IPS-NIHi11 (cell line): ENCODE results near the gene AMZ1.
"Not testable (repeated sequence)": the region's sequence is repeated elsewhere in the genome, so short reads cannot be mapped to it uniquely, and the experiment has no call there.

ENCODE experiments used
- DNase-seq: peaks from one replicate; pipeline ENCODE4 v3.0.0; 2012; ENCODE audit warnings: mixed read lengths, low spot score

The AMZ1 gene

GRCh38 chr7:2727206-2727605 is 39.2 kb downstream of the AMZ1 start:
- not testable (repeated sequence) for DNase-seq

DNA sequence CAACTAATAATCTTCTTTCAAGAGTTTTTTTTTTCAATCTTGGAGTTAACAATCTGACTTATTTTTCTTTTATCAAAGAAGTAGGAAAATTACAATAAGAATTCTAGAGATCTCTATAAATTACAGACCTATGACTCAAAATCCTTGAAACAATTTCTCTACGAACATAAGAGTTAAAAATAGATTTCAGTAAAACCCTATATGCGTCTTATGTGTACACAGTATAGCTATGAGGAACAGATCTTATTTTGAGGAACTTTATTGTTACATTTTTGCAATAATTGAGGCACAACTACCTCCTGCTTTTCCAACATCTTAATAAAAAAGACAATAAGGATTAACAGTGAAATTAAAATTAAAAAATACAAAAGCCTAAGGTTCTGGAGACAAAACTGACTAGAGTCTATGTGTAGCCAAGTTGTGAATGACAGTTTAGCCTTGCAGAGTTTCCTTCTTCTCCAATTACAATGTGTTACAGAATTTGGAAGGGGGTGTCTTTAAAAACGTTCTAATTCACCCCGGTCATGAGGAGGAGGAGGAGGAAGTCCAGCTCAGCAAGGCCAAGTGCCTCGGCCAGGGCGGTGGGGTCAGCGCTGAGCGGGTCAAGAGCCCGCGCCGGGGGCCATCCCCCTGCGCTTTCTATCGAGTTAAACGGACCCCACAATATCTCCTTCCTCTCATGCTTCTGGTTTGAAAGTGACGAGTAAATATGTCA is 40.5 kb downstream of the AMZ1 start:
- no peak for DNase-seq

DNA sequence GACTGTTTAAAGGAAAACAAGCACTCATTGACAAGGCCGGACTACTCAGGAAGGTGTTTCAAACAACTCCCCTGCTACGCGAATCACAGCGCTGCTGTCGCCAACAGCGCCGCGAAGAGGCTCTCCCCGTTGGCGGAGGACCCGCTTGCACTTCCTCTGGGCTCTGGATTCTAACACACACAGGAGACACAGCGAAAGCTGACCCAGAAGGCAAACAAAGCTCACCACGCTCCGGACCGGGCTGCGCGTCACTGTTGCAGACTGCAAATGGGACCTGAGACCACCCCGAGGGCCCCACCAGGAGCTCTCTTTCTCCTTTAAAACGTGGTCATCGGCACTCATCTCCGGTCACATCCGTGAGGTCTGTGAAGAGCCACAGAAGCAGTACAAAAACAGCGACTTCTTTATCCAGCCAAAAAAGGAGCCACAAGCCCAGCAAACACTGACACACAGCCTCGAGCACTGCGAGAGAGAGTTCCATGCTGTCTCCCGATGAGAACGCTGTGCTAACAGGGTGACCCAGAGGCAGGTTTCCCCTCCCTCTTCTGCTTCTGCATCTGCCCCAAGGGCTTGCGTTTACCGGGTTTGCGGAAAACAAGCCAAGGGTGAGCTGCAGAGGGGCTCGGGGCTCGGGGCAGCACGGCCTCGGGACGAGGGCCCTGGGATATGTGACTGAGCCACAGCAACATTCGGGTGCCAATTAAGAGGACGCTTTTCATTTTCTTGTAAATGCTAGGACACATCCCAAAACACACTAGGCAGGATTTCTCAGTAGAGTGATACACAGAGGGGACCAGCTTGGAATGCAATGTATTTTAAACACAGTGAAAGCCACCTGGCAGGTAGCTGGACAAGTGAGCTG is 41.3 kb downstream of the AMZ1 start:
- no peak for DNase-seq

GRCh38 chr7:2729893-2730716 is 42.1 kb downstream of the AMZ1 start:
- no peak for DNase-seq

DNA sequence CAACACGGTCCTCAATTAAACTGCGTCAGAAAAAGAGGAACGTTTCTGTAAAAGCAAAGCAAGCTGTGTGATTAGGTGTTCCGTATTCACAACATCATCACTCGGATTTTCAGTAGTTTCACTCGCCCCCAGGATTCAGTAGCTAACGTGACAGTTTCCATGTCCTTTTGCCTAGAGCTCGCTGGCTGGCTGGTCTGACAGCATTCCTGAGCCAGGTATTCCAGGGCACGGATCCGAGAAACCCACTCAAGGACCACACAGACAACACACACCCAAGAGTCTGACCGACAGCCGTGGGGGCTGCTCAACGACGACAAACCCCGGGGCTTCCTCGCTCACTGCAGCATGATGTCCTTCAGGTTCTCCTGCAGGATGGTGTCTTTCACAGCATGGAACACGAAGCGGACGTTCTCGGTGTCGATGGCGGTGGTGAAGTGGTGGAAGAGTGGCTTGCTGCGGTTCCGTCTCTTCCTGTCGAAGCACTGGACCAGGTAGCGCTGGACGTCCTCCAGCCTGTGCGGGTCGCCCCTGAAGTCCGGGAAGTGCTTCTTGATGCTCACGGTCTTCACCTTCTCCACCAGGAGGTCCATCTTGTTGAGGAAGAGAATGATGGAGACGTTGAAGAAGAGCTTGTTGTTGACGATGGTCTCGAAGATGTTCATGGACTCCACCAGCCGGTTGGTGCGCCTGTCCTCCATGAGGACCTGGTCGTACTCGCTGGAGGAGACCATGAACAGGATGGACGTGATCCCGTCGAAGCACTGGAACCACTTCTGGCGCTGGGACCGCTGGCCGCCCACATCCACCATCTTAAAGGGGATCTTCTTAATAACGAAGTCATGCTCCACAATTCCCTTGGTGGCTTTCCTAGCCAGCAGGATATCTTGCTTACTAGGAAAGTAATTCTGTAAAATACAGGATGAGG is 43.1 kb downstream of the AMZ1 start:
- DNase-seq, result no peak

GRCh38 chr7:2732388-2732787 is 44.4 kb downstream of the AMZ1 start:
- no peak for DNase-seq

DNA sequence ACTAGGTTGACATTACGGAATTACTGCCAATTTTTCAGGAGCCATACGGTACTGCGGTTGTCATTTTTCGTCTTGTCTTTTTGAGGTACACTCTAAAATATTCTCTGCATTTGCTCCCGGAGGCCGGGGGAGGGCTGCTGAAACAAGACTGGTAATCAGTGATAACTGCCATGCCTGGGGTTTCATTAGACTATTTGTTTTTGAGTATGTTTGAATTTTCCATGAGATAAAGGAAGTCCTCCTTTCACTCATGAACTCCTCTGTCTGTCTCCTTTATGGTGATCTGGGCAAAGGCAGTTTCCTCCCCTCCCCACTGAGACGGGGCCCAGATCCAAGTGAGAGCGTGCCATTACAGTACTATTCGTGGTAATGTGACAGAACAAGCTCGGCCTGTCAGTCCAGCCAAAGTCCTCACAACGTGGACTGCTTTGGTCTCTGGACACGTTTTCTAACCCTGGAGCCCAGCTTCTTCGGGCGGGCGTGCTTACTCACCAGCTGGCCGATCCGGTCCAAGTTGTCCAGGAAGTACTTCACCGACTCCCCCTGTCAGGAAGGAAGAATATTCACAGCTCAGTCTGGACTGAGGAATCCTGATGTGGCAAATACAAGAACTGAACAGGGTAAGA is 45.1 kb downstream of the AMZ1 start:
- DNase-seq, result no peak

DNA sequence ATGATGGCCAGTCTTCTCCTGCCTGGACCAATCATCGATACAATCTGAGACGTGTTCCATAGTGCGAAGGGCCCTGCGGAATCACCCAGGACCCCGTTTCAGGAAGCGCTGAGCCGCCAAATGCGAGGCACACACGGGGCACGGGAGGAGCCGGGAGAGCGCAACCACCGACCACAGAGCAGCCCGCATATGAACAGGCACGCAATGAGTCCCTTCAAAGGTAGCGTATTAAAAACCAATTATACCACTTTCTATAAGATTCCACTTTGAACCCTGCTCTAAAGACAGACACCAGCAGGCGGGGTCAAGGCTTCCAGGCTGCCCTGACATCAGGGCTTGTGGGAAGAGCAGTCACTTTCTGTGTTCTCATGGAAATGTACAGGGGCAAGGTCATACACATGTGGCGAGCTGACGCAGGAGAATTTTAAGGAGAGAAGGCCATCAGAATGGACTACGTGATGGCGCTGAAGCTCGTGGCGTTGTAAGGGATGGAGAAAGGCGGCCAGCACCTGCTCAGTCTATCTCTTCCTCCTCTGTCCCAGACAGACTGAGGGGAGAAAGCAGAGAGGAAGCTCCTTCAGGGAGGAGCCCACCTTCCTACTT is 46.2 kb downstream of the AMZ1 start:
- no peak for DNase-seq

GRCh38 chr7:2734751-2735571 is 47.0 kb downstream of the AMZ1 start:
- DNase-seq, result no peak

- DNase-seq, result no peak
Observed at GRCh38 chr7:2735744-2736143, 47.7 kb downstream of the AMZ1 start.

DNA sequence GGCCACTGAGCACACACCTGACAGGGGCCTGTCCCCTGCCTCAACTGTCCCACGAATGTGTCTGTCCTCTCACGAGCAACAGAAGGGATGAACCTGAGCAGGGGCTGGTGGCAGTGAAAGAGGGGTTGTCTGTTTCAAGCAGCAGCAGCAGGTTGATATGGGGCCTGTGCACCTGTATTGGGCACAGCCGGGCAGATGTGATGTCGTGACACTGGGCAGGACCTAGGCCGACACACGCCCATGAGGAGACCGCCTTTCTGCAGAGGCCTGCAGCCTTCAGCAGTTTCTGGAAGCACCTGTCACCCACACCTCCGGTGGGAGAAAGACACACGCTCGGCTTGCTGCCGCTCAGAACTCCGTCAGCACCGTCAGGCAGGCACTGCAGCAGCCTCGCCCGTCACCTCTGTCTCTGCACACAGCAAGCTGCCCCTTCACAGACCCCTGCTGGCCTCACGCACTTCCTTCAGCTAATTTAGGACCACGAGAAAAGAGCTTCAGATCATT is 48.5 kb downstream of the AMZ1 start:
- DNase-seq, result no peak

- not testable (repeated sequence) for DNase-seq
Observed at GRCh38 chr7:2737005-2737743, 49.2 kb downstream of the AMZ1 start.

DNA sequence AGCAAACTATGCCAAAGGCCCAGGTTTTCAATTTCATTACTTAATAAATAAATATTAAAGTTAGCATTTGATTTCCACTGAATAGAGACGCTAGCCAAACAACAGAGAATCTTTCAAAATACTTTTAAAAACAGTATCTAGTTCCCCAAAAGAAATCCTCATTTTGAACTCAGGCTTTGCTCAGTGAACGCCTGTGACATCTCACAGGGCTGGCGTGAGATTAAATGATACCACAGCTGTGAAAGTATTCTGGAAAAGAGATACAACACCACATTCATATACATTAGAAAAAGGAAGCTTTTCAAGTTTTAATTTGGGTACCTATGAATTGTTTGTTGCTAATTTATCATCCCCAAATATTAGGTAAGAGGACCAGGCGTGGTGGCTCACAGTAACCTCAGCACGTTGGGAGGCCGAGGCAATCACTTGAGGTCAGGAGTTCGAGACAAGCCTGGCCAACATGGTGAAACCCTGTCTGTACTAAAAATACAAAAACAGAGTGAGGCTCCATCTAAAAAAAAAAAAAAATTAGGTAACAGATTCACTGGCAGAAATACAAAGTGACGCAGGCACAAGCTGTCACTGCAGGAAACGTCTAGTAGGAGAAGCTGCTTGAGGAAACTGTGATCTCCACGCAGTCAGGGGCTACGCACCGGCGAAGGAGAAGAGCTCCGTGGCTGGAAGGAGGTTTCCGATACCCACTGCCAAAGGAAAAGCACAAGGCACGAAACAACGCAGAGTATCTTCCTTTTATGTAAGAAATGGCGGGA is 50.0 kb downstream of the AMZ1 start:
- no peak for DNase-seq

- DNase-seq, result no peak
Observed at GRCh38 chr7:2738766-2739549, 51.0 kb downstream of the AMZ1 start.

DNA sequence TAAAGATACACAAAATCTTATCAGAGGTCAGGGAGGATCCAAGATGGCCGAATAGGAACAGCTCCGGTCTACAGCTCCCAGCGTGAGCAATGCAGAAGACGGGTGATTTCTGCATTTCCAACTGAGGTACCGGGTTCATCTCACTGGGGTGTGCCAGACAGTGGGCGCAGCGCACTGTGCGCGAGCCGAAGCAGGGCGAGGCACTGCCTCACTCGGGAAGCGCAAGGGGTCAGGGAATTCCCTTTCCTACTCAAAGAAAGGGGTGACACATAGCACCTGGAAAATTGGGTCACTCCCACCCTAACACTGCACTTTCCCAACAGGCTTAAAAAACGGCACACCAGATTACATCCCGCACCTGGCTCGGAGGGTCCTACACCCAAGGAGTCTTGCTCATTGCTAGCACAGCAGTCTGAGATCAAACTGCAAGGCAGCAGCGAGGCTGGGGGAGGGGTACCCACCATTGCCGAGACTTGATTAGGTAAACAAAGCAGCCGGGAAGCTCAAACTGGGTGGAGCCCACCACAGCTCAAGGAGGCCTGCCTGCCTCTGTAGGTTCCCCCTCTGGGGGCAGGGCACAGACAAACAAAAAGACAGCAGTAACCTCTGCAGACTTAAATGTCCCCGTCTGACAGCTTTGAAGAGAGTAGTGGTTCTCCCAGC is 55.7 kb downstream of the AMZ1 start:
- not testable (repeated sequence) for DNase-seq

- not testable (repeated sequence) for DNase-seq
Observed at GRCh38 chr7:2748684-2749083, 60.7 kb downstream of the AMZ1 start.

GRCh38 chr7:2750004-2750407 is 62.0 kb downstream of the AMZ1 start:
- no peak for DNase-seq
